Choroid plexus epithelial cell (primary cell): Measurements from ENCODE around the gene GJC2.
"Not testable (repeated sequence)": the region's sequence is repeated elsewhere in the genome, so short reads cannot be mapped to it uniquely, and the experiment has no call there.

Experiments used
- DNase-seq: peaks from one replicate; pipeline ENCODE4 v3.0.0-alpha.2; 2010; ENCODE audit warnings: low read depth
- H3K4me3 ChIP-seq: 2 replicates; pipeline ENCODE4 v1.5.1; 2011; ENCODE audit warnings: low read depth, mild to moderate bottlenecking, control low read depth, low read length, moderate library complexity
- CTCF ChIP-seq: conservative IDR thresholded peaks from 2 replicates; pipeline ENCODE4 v1.5.1; 2011; ENCODE audit warnings: low read depth, mild to moderate bottlenecking, control low read depth, inconsistent platforms, low read length, moderate library complexity

The GJC2 gene

GRCh38 chr1:228168563-228169270, 19.0 kb downstream of the GJC2 start:
- no peak for TF ChIP-seq CTCF
- no peak for DNase-seq
- H3K4me3 ChIP-seq, result no peak overlapping the region

GRCh38 chr1:228169345-228169744, 19.6 kb downstream of the GJC2 start:
- H3K4me3 ChIP-seq, result no peak overlapping the region
- DNase-seq, result no peak
- no peak for TF ChIP-seq CTCF

GRCh38 chr1:228170666-228171065, 20.9 kb downstream of the GJC2 start:
- H3K4me3 ChIP-seq, result no peak overlapping the region
- no peak for DNase-seq
- no peak for TF ChIP-seq CTCF

- no peak for DNase-seq
- no peak overlapping the region for H3K4me3 ChIP-seq
- TF ChIP-seq CTCF, result no peak
Observed at GRCh38 chr1:228171221-228171891, 21.6 kb downstream of the GJC2 start.

- no peak for DNase-seq
- no peak for TF ChIP-seq CTCF
- no peak overlapping the region for H3K4me3 ChIP-seq
Observed at GRCh38 chr1:228172591-228173527, 23.1 kb downstream of the GJC2 start.

- DNase-seq, H3K4me3 ChIP-seq: not testable (repeated sequence)
Observed at GRCh38 chr1:228173528-228174481, 24.1 kb downstream of the GJC2 start.
